Posterior cingulate gyrus (tissue), 11 donors: Measurements from ENCODE around the gene NSD1.
"Not testable (repeated sequence)": the region's sequence is repeated elsewhere in the genome, so short reads cannot be mapped to it uniquely, and the experiment has no call there.

Source experiments
- DNase-seq, 10 donors: peaks; one replicate each; pipeline versions ENCODE4 v3.0.0 to v3.0.0-alpha.2; 2020 to 2021; ENCODE audit warnings: mixed read lengths in 3 of 10
- intact Hi-C: fragments of 100-400 bp; cut with DNase I; formaldehyde crosslinking; loops from one replicate; pipeline ENCODE4 v1.15.1; 2023

The NSD1 gene

GRCh38 chr5:177302354-177303110, 169.0 kb downstream of the NSD1 start:
- intact Hi-C loops, result loop anchor here (2.0 to 5.0 kb wide), 4 partner anchors 50 to 640 kb away; partner anchors contain the start of genes LMAN2 and NSD1
- DNase-seq, result peak in 1 of 10 donors; percentile 14

- intact Hi-C loops, result loop anchor here (2.0 to 5.0 kb wide), 4 partner anchors 49 to 641 kb away; partner anchors contain the start of genes LMAN2 and NSD1
- DNase-seq, result peak; percentile 81 to 99 (median 89)
Observed at GRCh38 chr5:177303121-177303924, 169.8 kb downstream of the NSD1 start, which contains the start of the genes PRELID1 and RAB24. Gene PRELID1 (plus strand): TSS chr5:177303799. CDS start chr5:177303986, 187 bp downstream. Gene RAB24 (minus strand): TSS chr5:177303719. CDS start chr5:177303288, 431 bp downstream.

GRCh38 chr5:177303925-177304391, 170.4 kb downstream of the NSD1 start:
- DNase-seq, result no peak
- intact Hi-C loops, result loop anchor here (2.0 to 5.0 kb wide), 4 partner anchors 48 to 642 kb away; partner anchors contain the start of genes LMAN2 and NSD1

DNA sequence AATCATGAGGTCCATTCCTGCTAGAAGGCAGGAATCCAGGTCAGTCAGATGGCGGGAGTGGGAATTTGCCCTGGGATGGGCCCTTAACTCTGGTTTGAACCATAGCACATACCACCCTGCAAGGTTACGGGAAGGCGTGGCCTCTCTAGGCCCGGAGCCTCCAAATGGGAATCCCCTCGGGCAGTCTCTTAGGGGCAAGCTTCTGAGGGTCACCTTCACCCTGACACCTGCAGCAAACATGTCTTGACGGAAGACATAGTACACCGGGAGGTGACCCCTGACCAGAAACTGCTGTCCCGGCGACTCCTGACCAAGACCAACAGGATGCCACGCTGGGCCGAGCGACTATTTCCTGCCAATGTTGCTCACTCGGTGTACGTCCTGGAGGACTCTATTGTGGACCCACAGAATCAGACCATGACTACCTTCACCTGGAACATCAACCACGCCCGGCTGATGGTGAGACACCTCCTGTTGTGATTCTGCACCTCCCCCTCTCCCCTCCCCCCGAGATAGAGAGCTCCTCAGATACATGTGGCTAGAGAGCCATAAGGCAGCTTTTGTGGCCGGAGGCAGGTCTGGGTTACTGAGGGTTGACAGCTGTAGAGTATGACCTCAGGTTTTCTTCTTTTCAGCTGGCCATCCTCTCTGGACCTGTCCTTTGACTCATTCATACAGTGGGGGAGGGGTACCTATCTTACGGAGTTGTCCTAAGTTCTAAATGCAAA, 171.0 kb downstream of the NSD1 start:
- no peak for DNase-seq
- intact Hi-C loops, result loop anchor here (5.0 kb wide), 3 partner anchors 48 to 642 kb away; partner anchors contain the start of genes LMAN2 and NSD1

DNA sequence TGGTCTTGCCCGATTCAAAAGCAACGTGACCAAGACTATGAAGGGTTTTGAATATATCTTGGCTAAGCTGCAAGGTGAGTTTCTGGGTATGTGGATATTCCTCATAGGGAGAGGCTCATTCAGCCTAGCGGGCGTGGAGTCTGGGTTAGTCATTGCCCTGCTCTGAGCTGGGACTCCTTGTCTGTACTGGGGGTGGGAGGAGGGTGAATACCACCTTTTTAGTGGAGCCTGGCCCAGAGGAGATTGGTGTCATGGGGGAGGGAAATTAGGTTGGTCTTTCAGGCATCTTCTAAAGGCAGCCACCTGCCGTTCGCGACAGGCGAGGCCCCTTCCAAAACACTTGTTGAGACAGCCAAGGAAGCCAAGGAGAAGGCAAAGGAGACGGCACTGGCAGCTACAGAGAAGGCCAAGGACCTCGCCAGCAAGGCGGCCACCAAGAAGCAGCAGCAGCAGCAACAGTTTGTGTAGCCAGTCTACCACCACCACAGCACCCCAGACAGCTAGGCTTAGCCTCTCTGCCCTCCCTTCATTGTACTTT, 172.6 kb downstream of the NSD1 start:
- intact Hi-C loops, result not testable (repeated sequence)

GRCh38 chr5:177306674-177307543, 173.3 kb downstream of the NSD1 start:
- intact Hi-C loops, result no loop called here
- peak in 2 of 10 donors; percentile 2 to 76 for DNase-seq

More for the DNA sequence above, 172.6 kb downstream of the NSD1 start:
- DNase-seq, result not testable (repeated sequence)

DNA sequence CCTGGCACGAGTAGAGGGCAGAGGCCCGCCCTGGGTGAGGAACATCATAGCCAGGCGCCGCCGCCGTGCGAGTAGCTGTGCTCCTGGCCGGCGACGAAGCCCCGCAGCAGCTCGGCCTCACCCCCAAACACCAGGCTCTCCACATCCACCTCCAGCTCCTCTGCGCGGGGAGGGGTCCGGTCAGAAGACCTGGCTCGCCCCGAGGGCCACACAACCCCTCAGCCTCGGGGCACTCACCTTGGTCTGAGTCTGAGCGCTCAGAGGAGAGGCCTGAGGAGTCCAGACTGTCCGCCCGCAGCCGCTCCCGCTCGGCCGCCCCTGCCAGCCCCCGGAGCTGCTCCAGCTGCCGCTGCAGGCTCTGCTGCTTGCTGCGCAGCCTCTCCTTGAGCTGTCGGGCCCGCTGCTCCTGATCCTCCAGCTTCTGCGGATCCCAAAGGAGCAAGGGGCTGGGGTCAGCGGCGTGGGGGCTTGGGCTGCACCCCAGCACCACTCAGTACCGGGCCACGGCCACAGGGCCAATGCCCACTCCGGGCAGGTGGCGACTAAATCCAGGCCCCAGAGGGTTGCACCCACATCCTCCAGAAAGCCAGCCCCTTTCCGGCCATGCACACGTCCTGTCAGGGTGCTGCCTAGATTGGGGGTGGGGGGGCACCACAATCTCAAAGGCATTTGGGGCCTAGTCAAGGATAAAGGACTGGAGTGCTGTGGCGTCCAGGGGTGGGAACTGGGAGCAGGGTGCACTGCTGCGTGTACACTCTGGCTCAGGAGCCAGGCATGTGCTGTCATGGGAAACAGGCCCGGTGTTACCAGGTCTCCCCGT, 174.2 kb downstream of the NSD1 start:
- intact Hi-C loops, result no loop called here
- DNase-seq, result peak in 2 of 10 donors; percentile 31 to 82

- DNase-seq, result peak in 2 of 10 donors; percentile 54 to 70
- intact Hi-C loops, result no loop called here
Observed at GRCh38 chr5:177308740-177309139, 175.2 kb downstream of the NSD1 start.

- intact Hi-C loops, result loop anchor here (10.0 kb wide), 1 partner anchor 145 kb away; no protein-coding TSS in a partner anchor
Observed at GRCh38 chr5:177309351-177310191, 176.0 kb downstream of the NSD1 start.

GRCh38 chr5:177310332-177310731, 176.8 kb downstream of the NSD1 start:
- peak in 3 of 10 donors; percentile 66 to 79 (median 74) for DNase-seq
- intact Hi-C loops, result loop anchor here (10.0 kb wide), 1 partner anchor 144 kb away; no protein-coding TSS in a partner anchor

More at GRCh38 chr5:177309351-177310191, 176.0 kb downstream of the NSD1 start:
- DNase-seq, result peak in 7 of 10 donors; percentile 27 to 93 (median 69)

DNA sequence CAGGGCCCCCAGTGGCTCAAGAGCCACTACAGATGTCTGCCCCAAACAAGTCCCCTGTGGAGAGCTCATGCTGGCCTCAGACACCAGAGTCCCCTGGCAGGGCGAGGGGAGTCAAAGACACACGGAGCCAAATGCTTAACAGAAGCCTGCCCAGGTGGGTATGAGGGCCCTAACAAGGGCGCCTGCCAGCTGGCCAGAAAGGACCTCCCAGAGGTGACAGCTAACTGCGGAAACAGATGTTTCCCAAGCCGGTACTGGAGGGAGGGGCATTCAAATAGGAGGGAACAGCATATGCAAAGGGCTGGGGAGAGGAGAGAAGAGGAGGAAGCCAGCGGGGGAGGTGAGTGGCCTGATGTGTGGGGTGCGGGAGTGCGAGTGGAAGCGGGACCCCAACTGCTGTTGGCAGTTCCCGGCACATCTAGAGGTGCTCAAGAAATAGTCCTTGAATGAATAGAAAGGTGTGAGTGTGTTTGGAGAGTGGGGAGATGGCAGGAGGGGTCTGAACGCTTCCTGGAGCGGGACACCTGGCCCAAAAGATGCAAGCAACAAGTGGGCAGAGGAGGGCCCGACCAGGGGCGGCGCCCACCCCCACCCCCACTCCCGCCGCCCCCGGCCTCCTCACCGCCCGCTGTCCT, 177.3 kb downstream of the NSD1 start:
- intact Hi-C loops, result loop anchor here (10.0 kb wide), 1 partner anchor 144 kb away; no protein-coding TSS in a partner anchor
- peak in 2 of 10 donors; percentile 50 to 62 for DNase-seq

DNA sequence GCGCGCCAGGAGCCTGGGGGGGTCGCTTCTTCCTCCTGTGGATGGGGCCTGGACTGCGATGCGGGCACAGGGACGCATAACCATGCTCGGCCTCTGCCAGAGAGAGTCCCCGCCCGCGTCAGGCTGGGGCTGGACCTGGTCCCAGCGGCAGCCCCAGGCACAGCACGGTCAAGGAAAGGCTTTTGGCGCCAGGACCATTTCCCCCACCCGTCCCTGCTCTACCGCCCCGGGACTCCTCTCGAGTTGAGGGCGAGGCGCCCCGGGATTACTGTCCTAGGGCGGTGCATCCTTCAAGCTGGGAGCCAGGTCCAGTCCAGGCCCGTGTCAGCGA, 177.8 kb downstream of the NSD1 start:
- peak in 2 of 10 donors; percentile 56 to 75 for DNase-seq
- intact Hi-C loops, result loop anchor here (10.0 kb wide), 1 partner anchor 143 kb away; no protein-coding TSS in a partner anchor

DNA sequence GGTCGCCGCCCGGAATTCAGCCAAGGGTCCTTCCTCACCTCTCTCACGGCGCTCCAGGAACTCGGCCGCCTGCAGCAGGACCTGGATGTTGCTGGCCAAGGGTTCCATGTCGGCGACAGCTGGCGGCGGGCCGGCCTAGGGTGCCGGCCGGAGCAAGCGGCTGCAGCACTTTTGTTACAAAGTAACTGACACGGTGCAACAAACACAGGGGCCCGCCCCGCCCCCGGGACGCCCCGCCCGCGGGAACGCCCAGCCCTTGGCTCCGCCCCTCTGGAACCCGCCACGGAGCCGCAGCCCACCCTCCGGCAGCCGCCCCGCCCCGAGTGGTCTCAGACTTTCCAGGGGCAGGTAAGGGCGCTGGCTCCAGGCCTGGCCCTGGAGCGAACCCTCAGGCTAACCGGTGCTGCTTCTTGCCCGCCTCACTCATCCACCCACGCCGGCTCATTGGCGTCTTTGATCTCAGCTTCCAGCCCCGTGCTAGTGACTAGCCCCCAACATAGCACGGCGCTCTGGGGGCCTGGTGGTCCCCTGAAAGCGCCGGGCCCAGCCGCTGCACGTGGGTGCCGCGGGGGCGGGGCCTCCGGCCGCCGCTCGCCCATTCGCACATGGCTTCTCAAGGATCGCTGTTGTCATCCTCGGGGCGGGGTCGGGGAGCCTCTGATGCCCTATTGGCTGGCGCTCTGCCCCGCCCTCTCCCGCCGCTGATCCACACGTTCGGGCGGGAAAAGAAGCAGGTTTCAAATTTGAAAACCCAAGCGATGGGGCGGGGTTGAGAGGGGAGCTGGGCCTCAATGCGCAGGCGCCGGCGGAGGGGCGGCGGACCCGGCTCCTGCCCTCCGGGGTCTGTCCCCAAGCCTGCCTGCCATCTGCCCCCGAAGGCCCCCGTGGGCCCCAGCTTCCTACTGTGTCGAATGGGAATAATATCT, 178.4 kb downstream of the NSD1 start, which contains the start of gene MXD3:
MXD3 (minus strand) TSS at position 176 of the 926 bp plus-strand sequence; CDS start at position 108, 68 bp downstream.
- peak; percentile 88 to 99 (median 94) for DNase-seq
- intact Hi-C loops, result loop anchor here (10.0 kb wide), 1 partner anchor 143 kb away; no protein-coding TSS in a partner anchor

DNA sequence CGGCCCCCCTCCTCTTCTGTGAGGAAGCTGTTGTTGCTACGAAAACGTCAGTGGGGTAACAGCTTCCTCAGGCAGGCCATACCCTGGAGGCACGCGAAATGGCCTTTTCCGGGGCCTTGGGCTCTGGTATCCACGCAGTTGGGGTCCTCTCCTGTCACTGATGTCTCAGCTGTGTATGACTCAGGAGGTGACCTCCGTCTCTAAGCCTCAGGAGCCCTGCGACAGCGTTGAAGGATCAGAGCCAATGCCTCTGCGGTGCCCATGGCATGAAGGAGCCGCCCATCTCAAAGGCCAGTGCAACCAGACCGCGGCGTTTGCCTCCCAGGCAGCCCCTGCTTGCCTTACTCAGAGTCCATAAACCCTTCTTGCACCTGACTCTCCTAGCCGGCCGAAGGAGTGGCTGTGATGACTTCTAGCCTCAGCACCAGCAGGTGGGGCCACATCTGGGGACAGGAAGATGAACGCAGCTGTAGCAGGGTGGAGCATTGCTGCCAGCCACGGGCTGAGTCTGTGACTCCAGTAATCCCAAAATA, 179.1 kb downstream of the NSD1 start:
- peak in 3 of 10 donors; percentile 19 to 82 (median 74) for DNase-seq
- intact Hi-C loops, result loop anchor here (10.0 kb wide), 1 partner anchor 142 kb away; no protein-coding TSS in a partner anchor
